Suprapubic skin (tissue), 3 donors: ENCODE measurements around the gene SIK2.

Experiments
- EP300 ChIP-seq: sonication (generic); formaldehyde crosslinking; IDR thresholded peaks from one replicate; pipeline ENCODE4 v1.6.1; 2017; ENCODE audit warnings: antibody characterized with exemption
- POLR2A ChIP-seq, 2 donors: fragments of 450-650 bp; IDR thresholded peaks; one replicate each; pipeline ENCODE4 v1.6.1; 2017; ENCODE audit warnings: antibody characterized with exemption in 2 of 2, mild to moderate bottlenecking in 2 of 2, moderate library complexity in 2 of 2
- TF ChIP-seq, protein P1 (sequence below), 2 donors: fragments of 200-600 bp in 1 of 2; fragments of 450-650 bp in 1 of 2; sonication (generic) in 1 of 2; IDR thresholded peaks; one replicate each; pipeline ENCODE4 v1.5.1; 2016 to 2019; ENCODE audit warnings: antibody characterized with exemption in 2 of 2, mild to moderate bottlenecking in 1 of 2, moderate library complexity in 1 of 2

GRCh38 chr11:111589114-111589513, 13.1 kb upstream of the SIK2 start:
- TF ChIP-seq, protein P1, sequence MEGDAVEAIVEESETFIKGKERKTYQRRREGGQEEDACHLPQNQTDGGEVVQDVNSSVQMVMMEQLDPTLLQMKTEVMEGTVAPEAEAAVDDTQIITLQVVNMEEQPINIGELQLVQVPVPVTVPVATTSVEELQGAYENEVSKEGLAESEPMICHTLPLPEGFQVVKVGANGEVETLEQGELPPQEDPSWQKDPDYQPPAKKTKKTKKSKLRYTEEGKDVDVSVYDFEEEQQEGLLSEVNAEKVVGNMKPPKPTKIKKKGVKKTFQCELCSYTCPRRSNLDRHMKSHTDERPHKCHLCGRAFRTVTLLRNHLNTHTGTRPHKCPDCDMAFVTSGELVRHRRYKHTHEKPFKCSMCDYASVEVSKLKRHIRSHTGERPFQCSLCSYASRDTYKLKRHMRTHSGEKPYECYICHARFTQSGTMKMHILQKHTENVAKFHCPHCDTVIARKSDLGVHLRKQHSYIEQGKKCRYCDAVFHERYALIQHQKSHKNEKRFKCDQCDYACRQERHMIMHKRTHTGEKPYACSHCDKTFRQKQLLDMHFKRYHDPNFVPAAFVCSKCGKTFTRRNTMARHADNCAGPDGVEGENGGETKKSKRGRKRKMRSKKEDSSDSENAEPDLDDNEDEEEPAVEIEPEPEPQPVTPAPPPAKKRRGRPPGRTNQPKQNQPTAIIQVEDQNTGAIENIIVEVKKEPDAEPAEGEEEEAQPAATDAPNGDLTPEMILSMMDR (IDR thresholded peaks at IDR 0.05) = no peak
- TF ChIP-seq EP300 (no peak), POLR2A (IDR thresholded peaks at IDR 0.05) (no peak)
